Stimulated activated CD4-positive, alpha-beta T cell treated with anti-CD3 and anti-CD28 coated beads, TNF-alpha, amount 100 ng/mL, for 24 hours (primary cell): Measurements from ENCODE around the gene RHOT1.
"Not testable (repeated sequence)": the region's sequence is repeated elsewhere in the genome, so short reads cannot be mapped to it uniquely, and the experiment has no call there.

ENCODE experiments used
- DNase-seq, 3 experiments: peaks; one replicate each; pipeline ENCODE4 v3.0.0-alpha.2; 2020; ENCODE audit warnings: low read depth in 3 of 3

The RHOT1 gene

GRCh38 chr17:32159586-32160438 is 17.5 kb downstream of the RHOT1 start:
- DNase-seq, result no peak

- no peak for DNase-seq
These were observed 18.2 kb downstream of the RHOT1 start for GRCh38 chr17:32160526-32160925.

DNA sequence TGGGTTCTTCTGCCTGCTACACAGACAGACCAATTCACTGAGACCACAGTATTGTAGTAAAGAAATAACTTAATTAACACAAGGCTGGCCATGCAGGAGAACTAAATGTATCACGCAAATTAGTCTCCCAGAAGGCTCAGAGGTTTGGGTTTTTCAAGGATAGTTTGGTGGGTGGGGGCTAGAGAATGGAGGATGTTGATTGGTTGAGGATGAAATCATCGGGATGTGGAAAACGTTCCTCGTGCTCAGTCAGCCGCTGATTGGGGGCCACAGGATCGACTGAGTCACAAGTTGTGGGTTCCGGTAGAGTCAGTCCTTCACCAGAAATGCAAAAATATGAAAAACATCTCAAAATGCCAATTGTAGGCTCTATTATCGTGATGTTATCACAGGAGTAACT is 18.7 kb downstream of the RHOT1 start:
- no peak for DNase-seq

DNA sequence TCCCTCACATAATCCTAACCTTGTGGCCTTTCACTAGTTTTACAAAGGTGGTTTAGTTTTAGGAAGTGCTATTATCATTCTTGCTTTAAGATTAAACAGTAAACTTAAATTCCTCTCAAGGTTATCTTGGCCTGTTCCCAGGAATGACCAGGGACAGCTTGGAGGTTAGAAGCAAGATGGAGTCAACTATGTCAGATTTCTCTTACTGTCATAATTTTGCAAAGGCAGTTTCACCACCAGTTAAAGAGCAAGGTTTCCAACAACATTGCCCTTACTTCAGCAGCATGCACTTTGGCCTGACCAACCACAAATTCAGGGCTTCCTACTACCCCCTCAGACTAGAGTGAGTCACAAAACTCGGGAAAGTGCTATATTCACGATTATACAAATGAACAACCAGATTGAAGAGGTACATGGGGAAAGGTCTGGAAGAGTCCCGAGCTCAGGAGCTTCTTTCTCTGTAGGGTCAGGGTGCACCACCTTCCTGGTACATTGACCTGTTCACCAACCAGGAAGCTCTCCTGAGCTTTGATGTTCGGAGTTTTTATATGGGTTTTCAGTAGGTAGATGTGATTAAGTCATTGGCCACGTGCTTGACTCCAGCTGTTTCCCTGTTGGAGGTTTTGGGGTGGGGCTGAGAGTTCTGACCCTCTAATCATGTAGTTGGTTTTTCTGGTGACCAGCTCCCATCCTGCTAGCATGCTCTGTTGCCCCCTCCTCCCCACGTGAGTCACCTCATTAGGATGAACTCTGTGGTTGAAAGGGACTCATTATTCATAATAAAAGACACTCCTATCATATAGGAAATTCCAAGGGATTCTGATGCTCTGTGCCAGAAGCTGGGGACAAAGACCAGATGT is 19.4 kb downstream of the RHOT1 start:
- DNase-seq, result no peak

GRCh38 chr17:32174889-32175288 is 32.6 kb downstream of the RHOT1 start:
- DNase-seq, result no peak

DNA sequence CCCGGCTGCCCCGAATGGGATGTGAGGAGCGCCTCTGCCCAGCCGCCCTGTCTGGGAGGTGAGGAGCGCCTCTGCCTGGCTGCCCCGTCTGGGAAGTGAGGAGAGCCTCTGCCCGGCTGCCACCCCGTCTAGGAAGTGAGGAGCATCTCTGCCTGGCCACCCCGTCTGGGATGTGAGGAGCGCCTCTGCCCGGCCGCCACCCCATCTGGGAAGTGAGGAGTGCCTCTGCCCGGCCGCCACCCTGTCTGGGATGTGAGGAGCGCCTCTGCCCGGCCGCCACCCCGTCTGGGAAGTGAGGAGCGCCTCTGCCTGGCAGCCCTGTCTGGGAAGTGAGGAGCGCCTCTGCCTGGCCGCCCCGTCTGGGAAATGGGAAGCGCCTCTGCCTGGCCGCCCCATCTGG is 36.4 kb downstream of the RHOT1 start:
- not testable (repeated sequence) for DNase-seq

DNA sequence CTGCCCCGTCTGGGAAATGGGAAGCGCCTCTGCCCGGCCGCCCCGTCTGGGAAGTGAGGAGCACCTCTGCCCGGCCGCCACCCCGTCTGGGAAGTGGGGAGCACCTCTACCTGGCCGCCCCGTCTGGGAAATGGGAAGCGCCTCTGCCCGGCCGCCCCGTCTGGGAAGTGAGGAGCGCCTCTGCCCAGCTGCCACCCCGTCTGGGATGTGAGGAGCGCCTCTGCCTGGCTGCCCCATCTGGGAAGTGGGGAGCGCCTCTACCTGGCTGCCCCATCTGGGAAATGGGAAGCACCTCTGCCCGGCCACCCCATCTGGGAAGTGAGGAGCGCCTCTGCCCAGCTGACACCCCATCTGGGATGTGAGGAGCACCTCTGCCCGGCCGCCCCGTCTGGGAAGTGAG is 36.8 kb downstream of the RHOT1 start:
- DNase-seq, result not testable (repeated sequence)

DNA sequence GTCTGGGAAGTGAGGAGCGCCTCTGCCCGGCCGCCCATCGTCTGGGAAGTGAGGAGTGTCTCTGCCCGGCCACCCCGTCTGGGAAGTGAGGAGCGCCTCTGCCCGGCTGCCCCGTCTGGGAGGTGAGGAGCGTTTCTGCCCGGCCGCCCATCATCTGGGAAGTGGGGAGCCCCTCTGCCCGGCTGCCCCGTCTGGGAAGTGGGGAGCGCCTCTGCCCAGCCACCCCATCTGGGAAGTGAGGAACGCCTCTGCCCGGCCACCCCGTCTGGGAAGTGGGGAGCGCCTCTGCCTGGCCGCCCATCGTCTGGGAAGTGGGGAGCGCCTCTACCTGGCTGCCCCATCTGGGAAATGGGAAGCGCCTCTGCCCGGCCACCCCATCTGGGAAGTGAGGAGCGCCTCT is 37.2 kb downstream of the RHOT1 start:
- DNase-seq, result not testable (repeated sequence)

- not testable (repeated sequence) for DNase-seq
These were observed 38.0 kb downstream of the RHOT1 start for GRCh38 chr17:32180262-32180661.

DNA sequence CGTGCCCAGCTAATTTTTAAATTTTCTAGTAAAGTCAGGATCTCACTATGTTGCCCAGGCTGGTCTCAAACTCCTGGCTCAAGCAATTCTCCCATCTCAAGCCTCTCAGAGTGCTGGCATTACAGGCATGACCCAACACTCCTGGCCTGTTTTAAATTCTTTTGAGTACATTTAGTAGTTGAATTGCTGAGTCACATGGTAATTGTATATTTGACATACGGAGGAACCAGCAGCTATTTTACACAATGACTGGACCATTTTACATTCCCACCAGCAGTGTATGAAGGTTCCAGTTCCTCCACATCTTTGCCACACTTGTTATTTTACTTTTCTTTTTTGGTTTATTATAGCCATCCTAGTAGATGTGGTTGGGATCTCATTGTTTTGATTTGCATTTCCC is 43.6 kb downstream of the RHOT1 start:
- no peak for DNase-seq

DNA sequence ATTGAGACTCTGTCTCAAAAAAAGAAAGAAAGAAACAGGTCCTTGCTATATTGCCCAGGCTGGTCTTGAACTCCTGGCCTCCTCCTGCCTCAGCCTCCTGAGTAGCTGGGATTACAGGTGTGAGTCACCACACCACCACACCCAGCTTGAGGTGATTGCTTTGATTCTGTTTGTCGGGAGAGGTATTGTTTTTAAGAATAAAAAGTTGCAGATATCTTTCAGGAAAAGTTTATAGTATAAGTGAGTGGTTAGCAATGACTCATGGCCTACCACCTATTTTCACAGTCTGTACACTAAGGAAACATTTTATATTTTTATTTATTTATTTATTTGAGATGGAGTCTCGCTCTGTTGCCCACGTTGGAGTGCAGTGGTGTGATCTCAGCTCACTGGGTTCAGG is 45.0 kb downstream of the RHOT1 start:
- no peak for DNase-seq

DNA sequence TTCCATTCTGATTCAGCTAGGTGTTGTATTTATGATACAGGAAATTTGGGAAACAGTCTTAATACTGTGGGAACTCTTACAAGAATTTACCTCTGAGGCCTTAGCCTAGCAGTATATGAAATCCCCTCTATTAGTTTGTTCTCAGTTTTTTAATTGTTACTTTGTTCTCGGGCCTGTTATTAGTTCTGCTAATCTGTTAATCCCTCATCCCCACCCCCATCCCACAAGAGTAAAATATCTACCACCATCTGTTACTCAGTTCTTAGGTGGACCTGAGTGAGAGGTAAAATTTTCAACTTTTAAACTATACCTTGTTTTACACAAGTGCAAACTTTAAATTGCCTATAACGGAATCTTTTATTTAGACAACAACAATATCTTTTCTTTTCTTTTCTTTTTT is 47.0 kb downstream of the RHOT1 start:
- no peak for DNase-seq

- DNase-seq, result no peak
These were observed 49.0 kb downstream of the RHOT1 start for GRCh38 chr17:32191306-32191705.

- no peak for DNase-seq
These were observed 50.1 kb downstream of the RHOT1 start for GRCh38 chr17:32192379-32192778.

DNA sequence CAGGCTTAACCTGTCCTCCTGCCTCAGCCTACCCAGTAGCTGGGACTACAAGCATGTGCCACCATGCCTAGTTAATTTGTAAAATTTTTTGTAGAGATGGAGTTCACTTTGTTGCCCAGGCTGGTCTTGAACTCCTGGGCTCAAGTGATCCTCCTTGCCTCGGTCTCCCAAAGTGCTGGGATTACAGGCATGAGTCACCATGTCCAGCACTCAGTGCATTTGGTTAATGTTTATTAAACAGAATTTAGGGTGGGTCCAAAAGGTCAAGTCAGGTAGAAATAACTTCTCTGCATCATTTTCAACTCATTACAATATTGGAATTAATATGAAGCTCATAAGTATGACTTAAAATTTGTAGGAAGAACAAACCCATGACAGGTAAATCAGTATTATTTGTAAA is 55.7 kb downstream of the RHOT1 start:
- no peak for DNase-seq

- no peak for DNase-seq
These were observed 64.6 kb downstream of the RHOT1 start for GRCh38 chr17:32206861-32207260.

DNA sequence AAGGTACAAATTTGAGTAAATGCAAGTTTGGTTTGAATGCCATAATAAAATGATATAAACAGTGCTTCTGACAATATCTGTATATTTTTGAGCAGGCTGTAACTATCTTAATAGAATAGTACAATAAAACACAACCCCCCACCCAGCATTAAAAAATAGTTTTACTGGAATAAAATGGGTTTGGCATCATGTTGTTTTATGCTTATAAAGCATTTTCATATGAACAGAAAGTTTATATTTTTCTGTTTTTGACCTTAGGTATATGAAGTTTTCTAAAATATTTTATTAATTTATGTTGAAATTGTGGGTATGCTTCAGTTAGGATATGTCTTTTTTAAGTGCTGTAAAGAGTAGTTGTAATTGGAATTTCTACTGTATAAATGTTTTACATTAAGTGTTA is 66.1 kb downstream of the RHOT1 start:
- no peak for DNase-seq

- DNase-seq, result no peak
These were observed 67.3 kb downstream of the RHOT1 start for GRCh38 chr17:32209608-32210007.

- no peak for DNase-seq
These were observed 69.4 kb downstream of the RHOT1 start for GRCh38 chr17:32211671-32212070.

GRCh38 chr17:32215696-32216095 is 73.4 kb downstream of the RHOT1 start:
- DNase-seq, result no peak

- DNase-seq, result no peak
These were observed 80.3 kb downstream of the RHOT1 start for GRCh38 chr17:32222621-32223020.

GRCh38 chr17:32223703-32224102 is 81.4 kb downstream of the RHOT1 start:
- DNase-seq, result no peak

DNA sequence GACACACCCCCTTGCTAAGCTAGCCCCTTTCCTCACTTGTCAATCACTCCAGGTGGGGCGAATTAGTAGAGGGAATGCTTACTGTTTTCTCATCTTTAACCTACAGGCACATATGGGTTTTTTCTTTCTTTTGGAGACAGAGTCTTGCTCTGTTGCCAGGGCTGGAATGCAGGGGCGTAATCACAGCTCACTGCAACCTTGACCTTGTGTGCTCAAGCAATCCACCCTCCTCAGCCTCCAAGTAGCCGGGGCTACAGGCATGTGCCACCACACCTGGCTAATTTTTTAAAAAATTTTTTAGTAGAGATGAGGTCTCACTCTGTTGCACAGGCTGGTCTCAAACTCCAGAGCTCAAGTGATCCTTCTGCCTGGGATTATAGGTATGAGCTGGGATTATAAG is 84.6 kb downstream of the RHOT1 start:
- no peak for DNase-seq
